IPS-18c (cell line): Measurements from ENCODE around the gene RAPGEF1.

Experiments used
- H3K4me3 ChIP-seq: 2 replicates; pipeline ENCODE4 v1.7.0; 2013; ENCODE audit warnings: low read depth, mild to moderate bottlenecking, low read length, moderate library complexity; ENCODE audit not compliant: insufficient read depth
- H3K9me3 ChIP-seq: one replicate; pipeline ENCODE4 v1.6.1; 2013; ENCODE audit warnings: mild to moderate bottlenecking, low read length, moderate library complexity; ENCODE audit not compliant: control insufficient read depth, insufficient read depth

Gene RAPGEF1, protein sequence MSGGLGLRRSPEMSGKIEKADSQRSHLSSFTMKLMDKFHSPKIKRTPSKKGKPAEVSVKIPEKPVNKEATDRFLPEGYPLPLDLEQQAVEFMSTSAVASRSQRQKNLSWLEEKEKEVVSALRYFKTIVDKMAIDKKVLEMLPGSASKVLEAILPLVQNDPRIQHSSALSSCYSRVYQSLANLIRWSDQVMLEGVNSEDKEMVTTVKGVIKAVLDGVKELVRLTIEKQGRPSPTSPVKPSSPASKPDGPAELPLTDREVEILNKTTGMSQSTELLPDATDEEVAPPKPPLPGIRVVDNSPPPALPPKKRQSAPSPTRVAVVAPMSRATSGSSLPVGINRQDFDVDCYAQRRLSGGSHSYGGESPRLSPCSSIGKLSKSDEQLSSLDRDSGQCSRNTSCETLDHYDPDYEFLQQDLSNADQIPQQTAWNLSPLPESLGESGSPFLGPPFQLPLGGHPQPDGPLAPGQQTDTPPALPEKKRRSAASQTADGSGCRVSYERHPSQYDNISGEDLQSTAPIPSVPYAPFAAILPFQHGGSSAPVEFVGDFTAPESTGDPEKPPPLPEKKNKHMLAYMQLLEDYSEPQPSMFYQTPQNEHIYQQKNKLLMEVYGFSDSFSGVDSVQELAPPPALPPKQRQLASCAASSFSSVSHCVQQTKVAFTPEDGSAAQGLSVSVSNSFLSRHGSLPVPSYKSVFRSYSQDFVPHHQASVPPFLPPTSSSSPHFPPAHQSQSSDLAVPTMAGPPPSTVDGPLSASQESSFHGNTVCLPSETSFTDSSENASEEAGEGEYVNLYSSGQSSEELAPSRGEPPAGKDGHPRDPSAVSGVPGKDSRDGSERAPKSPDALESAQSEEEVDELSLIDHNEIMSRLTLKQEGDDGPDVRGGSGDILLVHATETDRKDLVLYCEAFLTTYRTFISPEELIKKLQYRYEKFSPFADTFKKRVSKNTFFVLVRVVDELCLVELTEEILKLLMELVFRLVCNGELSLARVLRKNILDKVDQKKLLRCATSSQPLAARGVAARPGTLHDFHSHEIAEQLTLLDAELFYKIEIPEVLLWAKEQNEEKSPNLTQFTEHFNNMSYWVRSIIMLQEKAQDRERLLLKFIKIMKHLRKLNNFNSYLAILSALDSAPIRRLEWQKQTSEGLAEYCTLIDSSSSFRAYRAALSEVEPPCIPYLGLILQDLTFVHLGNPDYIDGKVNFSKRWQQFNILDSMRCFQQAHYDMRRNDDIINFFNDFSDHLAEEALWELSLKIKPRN (N-terminal part only)

DNA sequence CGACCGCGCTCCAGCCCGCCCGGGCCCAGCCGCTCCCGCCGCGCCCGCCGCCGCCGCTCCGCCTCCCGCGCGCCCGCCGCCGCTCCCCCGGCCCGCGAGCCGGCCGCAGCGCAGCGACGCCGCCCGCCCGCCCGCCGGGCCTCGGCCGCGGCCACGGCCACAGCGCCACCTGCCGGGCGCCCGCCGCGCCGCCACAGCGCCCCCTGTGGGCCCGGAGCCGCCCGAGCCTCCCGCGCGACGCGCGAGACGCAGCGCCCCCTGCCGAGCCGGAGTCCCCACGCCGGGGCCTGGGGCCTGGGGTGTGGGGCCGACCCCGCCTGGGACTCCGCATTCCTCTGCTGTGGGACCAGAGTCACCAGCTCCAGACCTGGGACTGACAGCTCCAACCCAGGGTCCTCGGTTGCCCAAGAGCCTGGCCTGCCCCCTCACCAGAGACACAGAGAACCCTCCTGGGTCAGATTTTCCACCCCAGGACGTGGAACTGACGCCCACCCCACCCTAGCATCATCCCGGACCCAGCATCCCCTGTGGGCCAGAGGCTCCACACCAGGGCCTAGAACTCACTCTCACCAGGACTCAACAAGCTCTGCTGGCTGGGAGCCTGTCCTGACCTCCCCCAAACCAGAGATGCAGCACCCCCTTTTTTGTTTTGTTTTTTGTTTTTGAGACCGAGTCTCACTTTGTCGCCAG lies at the start of gene RAPGEF1:
Gene RAPGEF1, minus strand, starts transcription at position 118 of the 690 bp plus-strand sequence. CDS start 246 bp downstream, outside the sequence.
- peak within 1 kb of the TSS; percentile 64 for H3K4me3 ChIP-seq
- no peaks in the 10 kb centered on the region for H3K9me3 ChIP-seq

DNA sequence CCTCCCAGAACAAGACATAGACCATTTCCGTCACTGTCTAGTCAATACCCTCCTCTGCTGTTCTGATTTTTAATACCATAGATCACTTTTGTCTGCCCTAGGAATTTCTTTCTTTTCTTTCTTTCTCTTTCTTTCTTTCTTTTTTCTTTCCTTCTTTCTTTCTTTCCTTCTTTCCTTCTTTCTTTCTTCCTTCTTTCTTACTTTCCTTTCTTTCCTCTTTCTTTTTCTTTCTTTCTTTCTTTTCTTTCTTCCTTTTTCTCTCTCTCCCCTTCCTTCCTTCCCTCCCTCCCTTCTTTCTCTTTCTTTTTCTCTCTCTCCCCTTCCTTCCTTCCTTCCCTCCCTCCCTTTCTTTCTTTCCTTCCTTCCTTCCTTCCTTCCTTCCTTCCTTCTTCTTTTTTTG lies 49.0 kb upstream of the RAPGEF1 start:
- H3K9me3 ChIP-seq = no peaks in the 10 kb centered on the region
- no peak overlapping the region for H3K4me3 ChIP-seq

DNA sequence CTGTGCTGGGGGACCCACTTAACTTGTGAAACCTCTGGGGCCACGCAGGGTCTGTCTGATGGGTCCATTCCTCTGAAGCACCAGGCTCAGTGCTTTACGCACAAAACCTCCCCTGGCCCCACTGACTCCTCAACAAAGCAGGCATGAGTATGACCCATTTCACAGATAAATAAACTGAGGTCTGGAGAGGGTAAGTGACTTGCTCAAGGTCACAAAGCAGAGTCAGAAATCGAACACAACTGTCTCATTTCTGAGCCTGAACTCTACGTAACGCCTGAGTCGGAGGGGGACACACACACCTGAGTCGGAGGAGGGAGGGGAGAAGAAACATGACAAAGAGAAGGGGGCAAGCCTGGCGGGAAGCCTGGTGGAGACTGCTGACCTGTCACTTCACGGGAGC lies 48.0 kb upstream of the RAPGEF1 start:
- Histone ChIP-seq H3K9me3 (no peaks in the 10 kb centered on the region), H3K4me3 (no peak overlapping the region)

GRCh38 chr9:131784748-131785501 lies 45.0 kb upstream of the RAPGEF1 start:
- Histone ChIP-seq H3K9me3 (no peaks in the 10 kb centered on the region), H3K4me3 (no peak overlapping the region)

- Histone ChIP-seq H3K9me3 (peaks cover 4% of the 10 kb centered on the region), H3K4me3 (no peak overlapping the region)
Observed at GRCh38 chr9:131781069-131781468, 41.2 kb upstream of the RAPGEF1 start.

DNA sequence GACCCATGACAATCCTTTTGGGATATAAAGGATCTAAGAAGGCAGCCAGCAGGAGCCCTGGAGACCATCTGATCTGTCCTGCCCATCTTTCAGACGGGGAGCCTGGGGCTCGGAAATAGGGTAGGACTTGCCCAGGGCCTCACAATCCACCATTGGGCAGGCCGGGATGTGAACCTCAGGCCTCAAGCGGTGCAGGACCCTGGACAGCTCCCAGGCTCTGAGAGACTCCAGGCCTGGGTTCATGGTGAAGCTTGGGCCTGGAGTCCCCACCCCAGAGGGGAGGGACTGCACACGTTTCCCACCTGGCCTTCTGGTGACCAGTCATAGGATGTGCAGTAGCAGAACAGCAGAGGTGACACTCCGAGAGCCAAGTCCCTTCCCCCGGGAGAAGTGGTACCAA lies 36.6 kb upstream of the RAPGEF1 start:
- Histone ChIP-seq H3K4me3 (no peak overlapping the region), H3K9me3 (peaks cover 4% of the 10 kb centered on the region)

- H3K9me3 ChIP-seq = peaks cover 4% of the 10 kb centered on the region
- no peak overlapping the region for H3K4me3 ChIP-seq
Observed at GRCh38 chr9:131776036-131776435, 36.2 kb upstream of the RAPGEF1 start.

DNA sequence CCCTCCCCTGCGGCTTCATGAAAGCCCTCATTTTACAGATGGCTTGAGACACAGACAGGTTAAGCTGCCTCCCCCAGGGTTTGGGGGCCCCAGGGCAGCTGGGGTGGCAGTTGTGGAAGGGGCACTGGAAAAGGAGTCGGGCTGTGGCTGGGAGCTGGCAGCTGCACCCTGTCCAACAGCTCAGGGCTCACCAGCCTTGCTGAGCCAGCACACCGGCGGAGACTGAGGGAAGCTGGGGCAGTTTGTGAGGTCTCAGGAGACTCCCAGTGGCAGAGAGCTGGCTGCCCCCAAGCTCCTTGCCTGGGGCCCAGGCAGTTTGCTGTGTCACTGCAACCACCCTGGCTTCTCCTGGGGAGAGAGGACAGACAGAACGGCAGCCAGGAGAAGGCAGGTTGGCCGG lies 34.8 kb upstream of the RAPGEF1 start:
- Histone ChIP-seq H3K9me3 (peaks cover 4% of the 10 kb centered on the region), H3K4me3 (no peak overlapping the region)

DNA sequence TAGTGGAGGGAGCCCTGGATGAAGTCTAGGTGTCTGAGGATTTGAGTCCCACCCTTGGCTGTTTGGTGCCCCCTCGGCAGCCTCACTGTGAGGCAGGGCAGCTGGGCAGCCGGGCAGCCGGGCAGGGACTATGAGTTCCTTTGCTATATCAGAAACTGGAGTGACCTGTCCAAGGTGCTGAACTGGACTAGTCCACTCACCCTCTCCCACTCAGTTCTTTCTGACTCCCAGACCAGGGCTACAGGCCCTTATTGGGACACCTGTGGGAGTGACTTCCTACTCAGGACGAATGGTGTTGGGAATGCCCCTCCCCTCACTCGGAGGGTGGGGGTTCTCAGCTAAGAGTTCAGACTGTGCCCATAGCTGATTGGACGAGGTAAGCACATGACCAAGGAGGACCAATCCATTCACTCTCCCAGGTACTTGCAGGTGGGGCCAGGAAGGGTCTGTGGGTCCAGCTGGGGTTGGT lies 34.1 kb upstream of the RAPGEF1 start:
- H3K9me3 ChIP-seq = peaks cover 1% of the 10 kb centered on the region
- no peak overlapping the region; the same call in 1 of the 2 replicates for H3K4me3 ChIP-seq

DNA sequence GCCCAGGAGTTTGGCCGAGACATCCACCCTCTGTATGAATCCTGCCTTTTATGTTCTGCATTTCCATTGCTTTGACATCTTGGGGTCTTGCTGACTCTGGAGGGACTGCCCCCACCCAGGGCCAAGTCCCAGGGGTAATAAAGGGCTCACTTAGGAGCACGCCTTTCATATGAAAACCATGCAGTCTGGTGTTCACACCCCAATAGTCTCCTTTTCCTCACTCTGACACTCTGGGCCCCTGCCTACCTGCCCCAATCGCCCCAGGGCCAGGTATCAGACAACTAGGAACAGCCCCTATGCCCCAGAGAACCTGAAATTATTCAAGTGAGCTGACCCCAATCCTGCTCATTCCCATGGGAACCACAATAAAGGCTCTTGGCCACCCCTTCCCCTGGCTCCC lies 33.1 kb upstream of the RAPGEF1 start:
- Histone ChIP-seq H3K9me3 (no peaks in the 10 kb centered on the region), H3K4me3 (no peak overlapping the region)

DNA sequence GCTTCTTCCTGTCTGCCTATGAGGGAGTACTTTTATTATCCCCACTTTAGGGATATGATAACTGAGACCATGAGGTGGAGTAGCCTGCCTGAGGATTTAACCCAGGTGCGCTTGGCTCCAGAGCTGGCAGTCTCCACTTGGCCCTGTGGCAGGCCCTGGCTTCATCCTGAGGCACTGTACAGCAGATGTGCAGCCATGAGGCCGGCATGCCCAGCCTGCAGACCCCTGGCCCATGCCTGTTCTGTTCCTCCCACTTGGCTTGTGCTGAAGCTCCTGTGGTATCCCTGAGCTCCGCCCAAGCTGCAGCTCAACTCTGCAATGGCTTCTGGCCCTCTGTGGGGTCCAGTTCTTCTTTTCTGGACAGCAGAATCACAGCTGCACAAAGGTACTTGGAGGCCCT lies 31.8 kb upstream of the RAPGEF1 start:
- Histone ChIP-seq H3K9me3 (no peaks in the 10 kb centered on the region), H3K4me3 (no peak overlapping the region)

DNA sequence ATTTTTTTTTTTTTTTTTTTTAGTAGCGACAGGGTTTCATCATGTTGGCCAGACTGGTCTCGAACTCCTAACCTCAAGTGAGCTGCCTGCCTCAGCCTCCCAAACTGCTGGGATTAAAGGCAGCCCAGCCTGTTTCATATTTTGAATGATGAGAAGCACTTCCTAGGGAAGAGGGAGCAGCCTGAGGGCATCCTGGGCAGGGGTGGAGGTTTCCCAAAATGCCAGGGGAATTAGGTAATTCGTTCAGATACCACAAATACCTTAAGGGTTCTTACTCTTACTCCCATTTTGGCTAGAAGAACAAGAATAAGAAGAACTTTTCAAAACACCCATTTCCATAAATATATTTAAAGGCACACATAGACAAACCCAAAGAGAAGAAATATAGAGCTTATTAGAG lies 29.5 kb upstream of the RAPGEF1 start:
- Histone ChIP-seq H3K9me3 (no peaks in the 10 kb centered on the region), H3K4me3 (no peak overlapping the region)

DNA sequence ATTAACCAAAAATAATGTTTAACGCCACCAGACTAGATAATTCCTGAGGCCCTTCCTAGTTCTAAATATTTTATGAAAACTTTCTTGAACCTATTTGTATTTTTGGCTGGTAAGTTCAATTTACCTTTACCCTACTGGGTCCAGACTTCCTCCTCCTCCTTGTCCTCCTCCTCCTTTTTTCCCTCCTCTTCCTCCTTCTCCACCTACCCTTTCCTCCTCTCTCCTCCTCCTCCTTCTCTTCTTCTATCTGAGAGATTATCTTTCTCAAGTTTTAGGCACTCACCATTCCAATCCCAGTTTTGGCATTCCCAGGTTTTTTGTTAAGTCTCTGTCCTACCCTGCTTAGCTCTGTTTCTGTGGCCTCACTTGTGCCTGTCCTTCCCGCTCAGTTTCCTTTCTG lies 24.7 kb upstream of the RAPGEF1 start:
- H3K9me3 ChIP-seq = no peaks in the 10 kb centered on the region
- H3K4me3 ChIP-seq = no peak overlapping the region

GRCh38 chr9:131762356-131762932 lies 22.6 kb upstream of the RAPGEF1 start:
- no peaks in the 10 kb centered on the region for H3K9me3 ChIP-seq
- H3K4me3 ChIP-seq = no peak overlapping the region

DNA sequence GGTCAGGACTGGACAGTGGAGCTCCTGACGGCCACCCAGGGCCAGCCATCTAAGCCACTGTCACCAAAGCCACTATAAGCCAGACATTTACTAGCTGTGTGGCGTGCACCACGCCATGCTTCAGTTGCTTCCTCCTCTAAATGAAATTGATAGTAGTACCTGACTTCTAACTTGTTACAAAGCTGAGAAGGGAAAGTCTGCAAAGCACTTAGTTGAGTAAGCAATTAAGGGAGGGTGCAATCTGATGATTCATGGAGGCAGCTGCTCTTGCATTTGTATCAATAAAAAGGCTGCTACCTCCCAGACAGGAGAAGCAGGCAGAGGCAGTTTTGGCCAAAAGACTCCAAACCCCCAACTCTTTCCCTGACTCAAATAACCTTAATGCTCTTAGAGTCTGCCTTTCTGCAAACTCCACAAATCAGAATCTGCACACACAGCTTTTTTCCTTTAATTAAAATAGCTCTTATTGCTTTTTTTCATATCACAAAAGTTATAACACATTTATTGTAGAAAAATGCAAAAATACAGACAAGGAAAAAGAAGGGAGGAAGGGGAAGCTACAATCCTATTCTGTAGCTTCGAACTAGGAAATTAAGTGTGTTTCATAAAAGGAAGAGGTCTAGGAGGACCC lies 19.3 kb upstream of the RAPGEF1 start:
- H3K4me3 ChIP-seq = no peak overlapping the region
- no peaks in the 10 kb centered on the region for H3K9me3 ChIP-seq
